ENCODE measurements around the gene FMO5.

DNA sequence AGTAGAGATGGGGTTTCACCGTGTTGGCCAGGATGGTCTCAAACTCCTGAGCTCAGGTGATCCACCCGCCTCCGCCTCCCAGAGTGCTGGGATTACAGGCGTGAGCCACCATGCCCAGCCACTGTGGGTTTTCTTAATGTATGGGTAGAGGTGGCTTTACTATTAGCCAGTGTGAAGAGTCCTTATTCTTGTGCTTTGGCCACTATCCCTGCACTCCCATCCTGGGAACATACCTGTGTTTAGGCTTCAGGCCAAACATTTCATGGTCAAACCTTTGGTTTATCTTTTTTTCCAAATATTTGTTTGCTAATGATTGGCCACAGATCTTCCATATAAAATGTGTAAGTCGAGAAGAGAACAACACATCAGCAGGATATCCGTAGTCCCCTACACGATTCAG, 16.5 kb downstream of the FMO5 start:
- TF ChIP-seq ZNF274 (IDR thresholded peaks at IDR 0.05; ENCODE audit: low read depth, low read length), result no peak
- no peak for TF ChIP-seq YY1 (IDR thresholded peaks at IDR 0.05; ENCODE audit: insufficient read depth, insufficient read length)
- no peak for TF ChIP-seq SUZ12 (IDR thresholded peaks at IDR 0.05; ENCODE audit: extremely low read depth, insufficient read depth, insufficient read length)
